B cell (primary cell): Measurements from ENCODE around the gene BAK1. TPM values are rescaled to one million over a fixed set of nuclear protein-coding genes. Genes with fewer than 3 reads are reported as not detected.

Experiments used
- ATAC-seq: fragments of 200-7000 bp; cut with Tn5 transposase; one replicate; pipeline ENCODE4 v1.10.0; 2021; ENCODE audit warnings: low read depth, mild to moderate bottlenecking, moderate number of reproducible peaks, moderate library complexity
- CTCF ChIA-PET: fragments of 350-600 bp; sonication (Branson Sonifier 250); formaldehyde crosslinking; loops from one replicate; lab custom pipeline; 2021; ENCODE audit warnings: antibody characterized with exemption, inconsistent platforms; lab: Charles Lee
- POLR2A ChIA-PET: fragments of 350-600 bp; sonication (Branson Sonifier 250); formaldehyde crosslinking; loops from one replicate; lab custom pipeline; 2021; ENCODE audit warnings: antibody characterized with exemption; lab: Charles Lee
- DNase-seq: peaks from one replicate; pipeline ENCODE4 v3.0.0; 2013
- H2AFZ ChIP-seq: 2 replicates; pipeline ENCODE4 v1.6.1; 2012; ENCODE audit warnings: mild to moderate bottlenecking, low read depth, low read length; ENCODE audit not compliant: insufficient read depth, poor library complexity, severe bottlenecking
- H3K27ac ChIP-seq, 2 donors: 1 replicate in 1 of 2; 2 replicates in 1 of 2; pipeline ENCODE4 v1.5.1; 2012 to 2013; ENCODE audit warnings: low read length in 2 of 2, mild to moderate bottlenecking in 2 of 2, moderate library complexity in 1 of 2
- H3K27me3 ChIP-seq, 4 experiments: fragments of 200-600 bp in 1 of 4; sonication (generic) in 1 of 4; replicated peaks in 1 of 4; 1 replicate in 2 of 4; 2 replicates in 2 of 4; pipeline versions ENCODE4 v1.6.1 to v1.7.0; 2013 to 2016; ENCODE audit warnings: low read length in 3 of 4, mild to moderate bottlenecking in 2 of 4, mixed read lengths in 1 of 4, moderate library complexity in 1 of 4; ENCODE audit not compliant: insufficient read depth in 4 of 4, control insufficient read depth in 3 of 4; ENCODE audit errors: control extremely low read depth in 1 of 4
- H3K36me3 ChIP-seq, 2 experiments: replicated peaks in 1 of 2; 1 replicate in 1 of 2; 2 replicates in 1 of 2; pipeline versions ENCODE4 v1.6.1 to v1.7.1; 2013; ENCODE audit warnings: low read length in 1 of 2; ENCODE audit not compliant: insufficient read depth in 2 of 2, control insufficient read depth in 1 of 2; ENCODE audit errors: control extremely low read depth in 1 of 2, extremely low read depth in 1 of 2
- H3K4me1 ChIP-seq, 2 donors: fragments of 200-600 bp in 1 of 2; sonication (generic) in 1 of 2; 1 replicate in 1 of 2; 2 replicates in 1 of 2; pipeline versions ENCODE4 v1.5.1 to v1.6.1; 2013 to 2017; ENCODE audit warnings: low read length in 2 of 2; ENCODE audit not compliant: control insufficient read depth in 2 of 2, insufficient read depth in 2 of 2
- H3K4me2 ChIP-seq: replicated peaks from 2 replicates; pipeline ENCODE3; 2012; ENCODE audit warnings: mild to moderate bottlenecking, low read depth, low read length; ENCODE audit not compliant: poor library complexity, severe bottlenecking
- H3K4me3 ChIP-seq, 5 experiments: fragments of 200-600 bp in 1 of 5; sonication (generic) in 1 of 5; 1 replicate in 3 of 5; 2 replicates in 2 of 5; pipeline versions ENCODE4 v1.5.1 to v1.7.0; 2011 to 2016; ENCODE audit warnings: low read length in 4 of 5, mild to moderate bottlenecking in 4 of 5, low read depth in 2 of 5, control low read depth in 1 of 5, moderate library complexity in 1 of 5; ENCODE audit not compliant: insufficient read depth in 1 of 5; ENCODE audit errors: control extremely low read depth in 1 of 5, extremely low read depth in 1 of 5
- H3K79me2 ChIP-seq: fragments of 200-600 bp; sonication (generic); one replicate; pipeline ENCODE4 v1.6.0; 2016; ENCODE audit warnings: low read length; ENCODE audit not compliant: control insufficient read depth, insufficient read depth
- H3K9ac ChIP-seq: fragments of 200-600 bp; sonication (generic); 2 replicates; pipeline ENCODE4 v1.6.1; 2017; ENCODE audit warnings: mild to moderate bottlenecking, low read length, moderate library complexity
- H3K9me3 ChIP-seq, 3 donors: one replicate each; pipeline versions ENCODE4 v1.6.1 to v1.7.1; 2013; ENCODE audit warnings: low read length in 2 of 3; ENCODE audit not compliant: control insufficient read depth in 2 of 3, insufficient read depth in 1 of 3; ENCODE audit errors: control extremely low read depth in 1 of 3
- H4K20me1 ChIP-seq: 2 replicates; pipeline ENCODE4 v1.6.0; 2012; ENCODE audit warnings: mild to moderate bottlenecking, low read length; ENCODE audit not compliant: insufficient read depth, control insufficient read depth, poor library complexity, severe bottlenecking
- H3K27ac Mint-ChIP-seq: one replicate; pipeline ENCODE4 v1.8.0; 2021; ENCODE audit warnings: mixed read lengths
- H3K27me3 Mint-ChIP-seq: one replicate; pipeline ENCODE4 v1.8.0; 2021; ENCODE audit warnings: mixed read lengths
- H3K4me1 Mint-ChIP-seq: one replicate; pipeline ENCODE4 v1.8.0; 2021; ENCODE audit warnings: mixed read lengths
- H3K4me3 Mint-ChIP-seq: one replicate; pipeline ENCODE4 v1.8.0; 2021; ENCODE audit warnings: mixed read lengths
- H3K9me3 Mint-ChIP-seq: one replicate; pipeline ENCODE4 v1.8.0; 2022; ENCODE audit warnings: mixed read lengths; ENCODE audit not compliant: insufficient read depth
- EZH2 ChIP-seq: IDR thresholded peaks from 2 replicates; pipeline ENCODE4 v1.6.1; 2012; ENCODE audit warnings: borderline replicate concordance, low read depth, mild to moderate bottlenecking, moderate library complexity, low read length; ENCODE audit not compliant: insufficient read depth, poor library complexity, severe bottlenecking
- WGBS: methylation state at CpG from one replicate; pipeline ENCODE4 v1.1.5; 2013; ENCODE audit warnings: missing lambda C conversion rate; ENCODE audit not compliant: insufficient coverage; 5-methylcytosine and 5-hydroxymethylcytosine counted together
- intact Hi-C: fragments of 100-400 bp; cut with micrococcal nuclease; formaldehyde crosslinking; loops from one replicate; pipeline ENCODE4 v1.10.0; 2022
- polyA plus RNA-seq: library from polyadenylated mRNA; depleted of rRNA; stranded (reverse); fragments of >200 nt; gene quantifications from 2 replicates; pipeline ENCODE4 v1.2.3, GENCODE V29; 2012
- total RNA-seq, 2 donors: library from RNA; stranded (reverse); fragments of 120-200 nt in 1 of 2; gene quantifications; 1 replicate in 1 of 2; 2 replicates in 1 of 2; pipeline versions ENCODE4 v1.2.3 to v1.2.4, GENCODE V29; 2013 to 2022
- TF ChIP-seq, protein P1 (sequence below): fragments of 200-600 bp; IDR thresholded peaks from one replicate; pipeline ENCODE4 v1.8.0; 2022; ENCODE audit warnings: antibody characterized with exemption, mild to moderate bottlenecking

The BAK1 gene
- total and polyA plus RNA-seq, 2 donors (not counting 1 experiment from before 2014, with no cell fraction given): 23.3 to 34.3 TPM

- WGBS: 96% methylated on average over 6 of the region's 9 CpGs
- H4K20me1 ChIP-seq: no peaks in the 10 kb centered on the region
- H3K4me1 Mint-ChIP-seq: peaks cover 41% of the 10 kb centered on the region
- H3K9ac ChIP-seq: no peak overlapping the region
- no peaks in the 10 kb centered on the region for H3K36me3 ChIP-seq
- H3K4me2 ChIP-seq: peak overlapping the region; percentile 66
- peak overlapping the region; percentile 91 for H3K27ac Mint-ChIP-seq
- peak overlapping the region; percentile 61 for H2AFZ ChIP-seq
- H3K4me1 ChIP-seq: peaks cover 30 to 40% of the 10 kb centered on the region in 2 donors
- peak overlapping the region; percentile 38 to 46 for H3K27ac ChIP-seq
- ATAC-seq: no peak
- intact Hi-C loops: no loop called here
- CTCF ChIA-PET: interaction anchor here (0.8 to 15.7 kb wide), 25 partner anchors 9 to 577 kb away, joined by 3 to 330 read pairs (median 4); no protein-coding TSS in a partner anchor
- no peak for DNase-seq
- no peaks in the 10 kb centered on the region for H3K27me3 ChIP-seq
- peak overlapping the region in 1 of 5 experiments; percentile 17 for H3K4me3 ChIP-seq
- POLR2A ChIA-PET: interaction anchor here (0.8 kb wide), 1 partner anchor 125 kb away, joined by 4 read pairs; the partner anchor contains the start of gene UQCC2
- no peaks in the 10 kb centered on the region for H3K9me3 ChIP-seq
- H3K9me3 Mint-ChIP-seq: no peaks in the 10 kb centered on the region
- TF ChIP-seq, protein P1, sequence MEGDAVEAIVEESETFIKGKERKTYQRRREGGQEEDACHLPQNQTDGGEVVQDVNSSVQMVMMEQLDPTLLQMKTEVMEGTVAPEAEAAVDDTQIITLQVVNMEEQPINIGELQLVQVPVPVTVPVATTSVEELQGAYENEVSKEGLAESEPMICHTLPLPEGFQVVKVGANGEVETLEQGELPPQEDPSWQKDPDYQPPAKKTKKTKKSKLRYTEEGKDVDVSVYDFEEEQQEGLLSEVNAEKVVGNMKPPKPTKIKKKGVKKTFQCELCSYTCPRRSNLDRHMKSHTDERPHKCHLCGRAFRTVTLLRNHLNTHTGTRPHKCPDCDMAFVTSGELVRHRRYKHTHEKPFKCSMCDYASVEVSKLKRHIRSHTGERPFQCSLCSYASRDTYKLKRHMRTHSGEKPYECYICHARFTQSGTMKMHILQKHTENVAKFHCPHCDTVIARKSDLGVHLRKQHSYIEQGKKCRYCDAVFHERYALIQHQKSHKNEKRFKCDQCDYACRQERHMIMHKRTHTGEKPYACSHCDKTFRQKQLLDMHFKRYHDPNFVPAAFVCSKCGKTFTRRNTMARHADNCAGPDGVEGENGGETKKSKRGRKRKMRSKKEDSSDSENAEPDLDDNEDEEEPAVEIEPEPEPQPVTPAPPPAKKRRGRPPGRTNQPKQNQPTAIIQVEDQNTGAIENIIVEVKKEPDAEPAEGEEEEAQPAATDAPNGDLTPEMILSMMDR: no peak
- no peak for TF ChIP-seq EZH2
- no peaks in the 10 kb centered on the region for H3K79me2 ChIP-seq
- peak overlapping the region; percentile 61 for H3K4me3 Mint-ChIP-seq
- no peaks in the 10 kb centered on the region for H3K27me3 Mint-ChIP-seq
These were observed 6.1 kb upstream of the BAK1 start for GRCh38 chr6:33586108-33586640.
